Activated CD4-positive, CD25-positive, alpha-beta regulatory T cell (primary cell): Measurements from ENCODE around the gene SLC9A9.

ENCODE experiments used
- DNase-seq, 4 experiments: peaks; one replicate each; lab custom pipeline; 2025; lab: John Stamatoyannopoulos, UW

SLC9A9 gene

DNA sequence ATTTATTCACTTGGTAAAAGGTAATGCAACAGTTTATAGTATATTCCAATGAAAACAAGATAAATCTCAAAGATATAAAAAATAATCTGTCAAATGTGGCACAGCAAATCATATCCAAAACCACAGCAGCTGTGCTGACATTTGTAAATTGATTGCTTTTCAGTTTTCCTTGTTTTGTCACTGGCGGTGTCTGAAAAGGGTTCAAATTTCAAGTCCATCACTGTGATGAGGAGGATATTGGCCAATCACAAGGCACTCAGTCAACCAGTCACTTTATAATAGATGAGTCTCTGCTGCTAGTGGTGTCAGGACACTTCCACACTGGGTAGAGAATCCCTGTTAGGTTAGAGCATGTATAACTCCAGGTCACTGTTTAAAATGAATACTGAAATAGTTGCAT, 154.8 kb downstream of the SLC9A9 start:
- no peak for DNase-seq

GRCh38 chr3:143686638-143687197, 161.6 kb downstream of the SLC9A9 start:
- DNase-seq, result no peak

DNA sequence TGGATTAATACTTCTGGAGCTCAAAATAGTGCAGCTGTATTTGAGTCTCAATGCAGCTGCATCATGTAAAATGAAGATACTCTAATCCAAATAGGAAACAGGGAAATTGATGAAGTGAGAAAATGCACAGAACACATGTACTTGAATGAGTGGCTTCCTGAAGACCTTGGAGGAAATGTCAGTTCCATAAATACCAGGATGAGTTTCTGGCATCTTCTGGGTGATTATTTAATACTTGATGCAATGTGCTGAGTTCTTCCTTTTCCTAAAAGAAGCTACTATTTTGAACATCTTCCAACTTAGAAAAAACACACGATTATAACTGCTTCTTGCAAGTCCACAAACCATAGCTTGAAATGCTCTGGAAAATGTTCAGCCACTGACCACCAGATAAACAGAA, 162.8 kb downstream of the SLC9A9 start:
- DNase-seq, result no peak

GRCh38 chr3:143677430-143677829, 170.8 kb downstream of the SLC9A9 start:
- no peak for DNase-seq

GRCh38 chr3:143676747-143677146, 171.5 kb downstream of the SLC9A9 start:
- DNase-seq, result no peak

DNA sequence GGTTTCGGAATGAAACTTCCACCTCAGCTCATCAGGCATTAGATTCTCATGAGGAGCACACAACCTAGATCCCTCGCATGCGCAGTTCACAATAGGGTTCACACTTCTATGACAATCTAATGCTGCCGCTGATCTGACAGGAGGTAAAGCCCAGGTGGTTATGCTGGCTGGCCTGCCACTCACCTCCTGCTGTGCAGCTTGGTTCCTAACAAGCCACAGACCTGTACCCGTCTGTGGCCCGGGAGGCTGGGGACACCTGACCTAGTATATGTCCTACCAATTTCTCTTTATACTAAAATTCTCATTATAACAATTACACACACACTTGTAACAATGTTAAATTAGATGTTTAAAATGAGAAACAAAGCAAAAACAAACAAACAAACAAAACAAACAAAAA, 172.2 kb downstream of the SLC9A9 start:
- DNase-seq, result no peak

- peak; percentile 32 to 52 (median 42) for DNase-seq
These were observed 173.9 kb downstream of the SLC9A9 start for GRCh38 chr3:143674100-143674968.

GRCh38 chr3:143672396-143673165, 175.7 kb downstream of the SLC9A9 start:
- no peak for DNase-seq

- DNase-seq, result no peak
These were observed 176.6 kb downstream of the SLC9A9 start for GRCh38 chr3:143671626-143672025.

DNA sequence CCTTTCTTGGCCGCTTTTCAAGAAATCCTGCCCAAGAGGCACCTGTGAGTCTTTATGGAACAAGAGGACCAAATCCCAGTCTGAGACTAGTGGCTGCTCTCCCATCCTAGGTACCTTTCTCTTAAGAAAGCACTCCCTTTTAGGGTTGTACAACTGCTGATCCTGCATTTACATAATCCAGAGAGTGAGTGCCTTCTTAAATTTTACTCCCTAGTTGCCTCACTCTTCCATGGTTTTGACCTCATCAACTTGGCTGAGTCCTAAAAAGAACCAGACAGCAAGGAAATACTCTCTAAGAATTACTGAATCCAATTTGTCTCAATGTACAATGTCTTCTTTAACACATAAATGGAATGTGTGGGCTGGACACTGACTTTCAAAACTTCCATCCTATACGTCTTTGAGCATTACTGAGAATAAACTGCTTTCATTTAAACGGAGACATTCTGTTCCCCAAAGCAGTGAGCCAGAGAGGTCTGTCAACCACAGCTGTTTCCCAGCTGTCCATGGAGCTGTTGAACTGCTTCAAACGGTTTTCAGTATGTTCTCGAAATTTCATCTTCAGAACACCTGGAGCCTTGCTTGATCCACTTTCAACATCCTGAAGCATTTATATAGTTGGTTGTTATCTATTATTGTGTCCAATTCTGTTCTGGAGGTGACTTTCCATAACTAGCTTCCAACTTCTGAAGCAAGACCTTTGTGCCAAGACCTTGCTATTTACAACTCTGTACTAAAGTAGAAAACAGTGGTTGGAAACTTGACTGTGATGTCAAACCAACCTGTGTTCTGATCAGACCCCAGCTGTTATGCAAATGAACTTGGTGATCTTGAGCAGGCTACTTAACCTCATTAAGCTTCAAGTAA, 179.1 kb downstream of the SLC9A9 start:
- no peak for DNase-seq

DNA sequence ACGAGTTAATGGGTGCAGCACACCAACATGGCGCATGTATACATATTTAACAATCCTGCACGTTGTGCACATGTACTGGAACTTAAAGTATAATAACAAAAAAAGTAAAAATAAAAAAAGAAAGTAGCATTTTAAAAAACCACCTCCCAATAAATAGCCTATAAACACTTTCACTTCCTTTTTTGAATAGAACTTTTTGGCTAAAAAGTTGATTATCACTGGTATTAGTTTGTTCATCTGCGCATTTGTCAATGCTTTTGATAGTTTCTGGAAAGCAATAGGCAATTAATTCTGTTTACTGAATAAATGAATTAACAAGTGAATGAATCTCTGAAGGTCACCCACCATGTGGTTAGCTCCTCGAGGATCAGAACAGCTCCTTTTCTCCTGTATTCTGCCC, 179.9 kb downstream of the SLC9A9 start:
- no peak for DNase-seq

DNA sequence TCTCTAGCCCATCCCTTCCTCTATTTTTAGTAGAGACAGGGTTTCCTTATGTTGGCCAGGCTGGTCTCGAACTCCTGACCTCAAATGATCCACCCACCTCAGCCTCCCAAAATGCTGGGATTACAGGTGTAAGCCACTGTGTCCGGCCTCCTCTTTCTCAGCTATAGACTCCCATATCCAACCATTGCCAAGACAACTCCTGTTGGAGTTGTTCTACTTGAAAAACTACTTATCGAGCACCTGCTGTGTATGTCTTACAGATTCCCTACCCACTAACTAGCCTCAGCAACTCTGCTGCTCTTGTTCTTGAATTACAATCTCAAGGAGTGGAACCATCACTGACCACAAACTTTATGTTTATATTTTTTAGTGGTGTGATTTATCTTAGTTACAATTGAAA, 186.6 kb downstream of the SLC9A9 start:
- no peak for DNase-seq

DNA sequence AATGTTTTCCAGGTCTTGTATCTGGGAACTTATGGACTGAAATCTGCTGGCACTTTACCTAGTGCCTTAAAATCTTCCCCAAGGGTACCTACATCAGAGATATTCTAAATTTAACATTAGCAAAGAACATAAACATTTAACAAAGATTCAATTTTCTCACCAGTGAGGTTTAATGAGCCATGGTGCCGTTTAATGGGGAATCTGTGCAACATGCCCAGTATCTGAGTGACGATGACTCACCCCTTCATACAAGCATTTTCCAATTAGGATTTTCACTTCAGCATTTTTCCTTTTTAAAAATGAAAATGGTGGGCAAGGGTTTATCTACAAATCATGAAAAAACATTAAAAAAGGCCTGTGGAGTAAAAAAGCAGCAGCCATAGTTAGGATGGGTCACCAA, 189.4 kb downstream of the SLC9A9 start:
- no peak for DNase-seq

- DNase-seq, result no peak
These were observed 190.2 kb downstream of the SLC9A9 start for GRCh38 chr3:143658116-143658515.

DNA sequence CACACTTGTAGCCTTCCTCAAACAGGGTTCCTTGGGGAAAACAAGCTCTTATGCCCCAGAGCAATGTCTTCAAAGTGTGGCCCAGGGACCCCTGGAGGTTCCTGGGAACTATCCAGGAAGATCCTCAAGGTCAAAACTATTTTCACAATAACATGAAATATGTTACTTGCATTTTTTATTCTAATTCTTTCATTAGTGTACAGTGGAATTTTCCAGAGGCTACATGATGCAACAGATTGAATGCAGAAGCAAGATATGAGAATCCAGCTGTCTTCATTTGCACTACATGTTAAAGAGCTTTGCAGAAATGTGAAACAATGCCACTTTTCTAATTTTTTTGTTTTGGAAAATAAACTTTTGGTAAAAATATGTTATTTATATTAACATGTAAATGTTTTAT, 190.9 kb downstream of the SLC9A9 start:
- no peak for DNase-seq

DNA sequence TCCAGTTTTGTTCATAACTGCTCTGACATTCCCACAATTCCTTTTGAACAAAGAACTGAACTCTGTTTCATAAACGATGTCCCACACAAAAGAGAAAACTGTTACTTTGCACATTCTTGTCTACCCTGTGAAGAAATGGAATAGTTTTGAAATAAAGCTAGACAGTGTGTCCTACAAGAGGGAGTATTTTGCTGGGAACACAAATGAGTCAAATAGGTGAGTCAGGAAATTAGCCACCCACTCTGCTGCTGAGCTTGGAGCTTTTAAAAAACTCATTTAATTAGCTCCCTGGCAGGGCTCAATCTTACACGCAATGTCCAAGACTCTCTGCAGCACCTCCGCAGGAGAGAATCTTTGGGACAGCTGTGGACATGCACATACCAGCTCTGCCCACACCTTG, 193.4 kb downstream of the SLC9A9 start:
- DNase-seq, result no peak

GRCh38 chr3:143653935-143654334, 194.3 kb downstream of the SLC9A9 start:
- DNase-seq, result no peak

DNA sequence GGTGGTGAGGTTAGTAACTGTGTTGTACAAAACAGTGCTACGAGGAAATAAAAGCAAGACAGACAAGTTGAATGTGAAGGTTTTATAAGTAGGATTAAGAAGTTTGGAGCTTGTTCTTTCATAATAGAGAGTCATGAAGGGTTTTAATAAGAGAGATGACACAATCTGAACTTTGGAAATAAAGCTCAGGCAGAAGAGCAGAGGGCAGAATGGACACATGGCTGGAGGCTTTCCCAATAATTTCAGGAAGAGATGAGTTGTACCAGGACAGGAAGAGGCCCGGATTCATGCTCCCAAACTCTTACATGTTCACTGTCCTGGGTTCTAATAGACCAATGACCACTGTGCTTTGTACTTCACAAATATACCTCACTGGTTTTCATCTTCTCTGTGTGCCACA, 194.8 kb downstream of the SLC9A9 start:
- no peak for DNase-seq

GRCh38 chr3:143652118-143652517, 196.2 kb downstream of the SLC9A9 start:
- DNase-seq, result no peak

GRCh38 chr3:143650827-143651226, 197.4 kb downstream of the SLC9A9 start:
- DNase-seq, result no peak

GRCh38 chr3:143650120-143650519, 198.1 kb downstream of the SLC9A9 start:
- no peak for DNase-seq

DNA sequence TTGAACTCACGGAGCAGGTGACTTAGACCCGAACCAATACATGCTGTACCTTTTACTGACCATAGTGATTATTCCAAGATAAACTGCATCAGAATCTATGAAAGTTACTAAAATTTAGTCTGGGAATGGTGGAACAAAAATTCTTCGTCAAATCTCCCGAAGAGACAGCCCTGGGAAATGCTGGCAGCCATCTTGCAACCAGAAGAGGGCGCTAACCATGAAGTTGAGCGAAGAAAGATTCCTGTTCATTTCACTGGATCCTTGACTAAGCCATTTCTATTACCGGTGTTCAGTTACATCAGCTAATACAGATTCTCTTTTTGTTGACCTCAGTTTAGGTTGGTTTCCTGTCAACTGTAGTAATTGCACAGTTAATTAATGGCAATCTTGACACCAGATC, 199.6 kb downstream of the SLC9A9 start:
- no peak for DNase-seq
